ENCODE results near the gene MAS1L. TPM values are rescaled to one million over a fixed set of nuclear protein-coding genes. Genes with fewer than 3 reads are reported as not detected.

MAS1L gene
- total RNA-seq, 4 donors from 2014 or later = 0.94 TPM; not detected in 3

DNA sequence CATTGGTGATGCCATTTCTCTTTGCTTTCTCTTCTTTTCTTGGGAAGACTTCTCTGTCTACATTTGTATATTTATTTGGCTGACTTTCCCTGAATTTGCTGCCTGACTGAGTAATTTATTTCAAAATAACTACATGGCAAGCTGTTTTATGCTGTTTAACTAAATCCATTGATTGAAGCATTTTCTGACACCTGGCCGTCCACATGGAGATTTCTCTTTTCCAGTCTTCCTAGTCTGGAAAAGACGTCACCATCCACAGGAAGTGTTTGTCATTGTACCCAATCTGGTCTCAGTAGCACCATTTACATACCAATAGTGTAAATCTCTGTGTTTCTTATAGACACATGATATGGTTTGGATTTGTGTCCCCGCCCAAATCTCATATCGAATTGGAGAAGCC is 9.2 kb upstream of the MAS1L start:
- no peak overlapping the region for H3K27ac ChIP-seq
- H3K27me3 ChIP-seq = no peaks in the 10 kb centered on the region
- no peaks in the 10 kb centered on the region for H3K4me1 ChIP-seq
- no peaks in the 10 kb centered on the region for H3K36me3 ChIP-seq
- no peaks in the 10 kb centered on the region for H3K9me3 ChIP-seq
- TF ChIP-seq POLR2A (IDR thresholded peaks at IDR 0.05) = no peak
- TF ChIP-seq, protein P1, sequence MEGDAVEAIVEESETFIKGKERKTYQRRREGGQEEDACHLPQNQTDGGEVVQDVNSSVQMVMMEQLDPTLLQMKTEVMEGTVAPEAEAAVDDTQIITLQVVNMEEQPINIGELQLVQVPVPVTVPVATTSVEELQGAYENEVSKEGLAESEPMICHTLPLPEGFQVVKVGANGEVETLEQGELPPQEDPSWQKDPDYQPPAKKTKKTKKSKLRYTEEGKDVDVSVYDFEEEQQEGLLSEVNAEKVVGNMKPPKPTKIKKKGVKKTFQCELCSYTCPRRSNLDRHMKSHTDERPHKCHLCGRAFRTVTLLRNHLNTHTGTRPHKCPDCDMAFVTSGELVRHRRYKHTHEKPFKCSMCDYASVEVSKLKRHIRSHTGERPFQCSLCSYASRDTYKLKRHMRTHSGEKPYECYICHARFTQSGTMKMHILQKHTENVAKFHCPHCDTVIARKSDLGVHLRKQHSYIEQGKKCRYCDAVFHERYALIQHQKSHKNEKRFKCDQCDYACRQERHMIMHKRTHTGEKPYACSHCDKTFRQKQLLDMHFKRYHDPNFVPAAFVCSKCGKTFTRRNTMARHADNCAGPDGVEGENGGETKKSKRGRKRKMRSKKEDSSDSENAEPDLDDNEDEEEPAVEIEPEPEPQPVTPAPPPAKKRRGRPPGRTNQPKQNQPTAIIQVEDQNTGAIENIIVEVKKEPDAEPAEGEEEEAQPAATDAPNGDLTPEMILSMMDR (IDR thresholded peaks at IDR 0.05) = no peak
- H3K4me3 ChIP-seq = no peak overlapping the region
- no peak for DNase-seq

DNA sequence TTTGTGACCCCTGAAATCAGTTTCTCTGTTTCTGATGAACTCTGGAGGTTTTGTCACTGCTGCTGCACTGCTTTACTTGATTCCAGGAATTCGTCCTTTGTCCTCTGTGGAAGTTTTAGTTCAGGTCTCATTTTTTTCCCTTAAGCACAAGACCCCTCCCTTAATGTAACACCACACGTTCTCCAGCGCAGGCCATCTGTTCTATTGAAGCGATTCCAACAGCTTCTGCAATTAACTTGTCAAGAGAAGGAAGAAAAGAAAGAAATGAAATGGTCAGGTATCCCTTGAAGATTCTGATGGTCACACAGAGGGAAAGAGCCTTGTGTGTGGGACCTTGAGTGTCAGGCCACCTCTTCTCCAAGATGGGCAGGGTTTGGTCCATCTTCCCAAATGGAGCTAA is 7.8 kb upstream of the MAS1L start:
- DNase-seq = no peak
- no peak overlapping the region for H3K4me3 ChIP-seq
- H3K4me1 ChIP-seq = no peaks in the 10 kb centered on the region
- TF ChIP-seq, protein P1 (IDR thresholded peaks at IDR 0.05) = no peak
- TF ChIP-seq POLR2A (IDR thresholded peaks at IDR 0.05) = no peak
- no peak overlapping the region for H3K27ac ChIP-seq
- H3K27me3 ChIP-seq = no peaks in the 10 kb centered on the region
- no peaks in the 10 kb centered on the region for H3K9me3 ChIP-seq
- H3K36me3 ChIP-seq = no peaks in the 10 kb centered on the region

DNA sequence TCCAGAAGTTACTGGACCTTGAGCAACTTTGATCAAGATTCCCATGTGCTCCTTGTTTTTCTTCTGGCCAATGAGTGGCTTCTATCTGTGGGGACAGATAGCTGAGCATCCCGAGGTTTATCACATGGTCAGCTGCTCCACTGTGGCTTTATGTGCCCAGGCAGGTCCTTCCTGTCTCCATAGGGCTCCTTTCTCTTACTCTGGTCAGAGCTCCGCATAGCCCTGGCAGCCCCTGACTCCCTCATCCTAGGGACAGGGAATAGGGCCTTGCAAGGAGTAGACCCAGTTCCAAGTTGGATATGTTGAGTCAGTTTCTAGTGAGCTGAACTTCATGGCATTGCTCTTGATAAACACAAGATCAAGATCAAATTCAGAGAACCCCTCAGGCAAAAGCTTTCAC is 6.4 kb upstream of the MAS1L start:
- Histone ChIP-seq H3K4me1 (no peaks in the 10 kb centered on the region), H3K4me3 (no peak overlapping the region), H3K9me3 (no peaks in the 10 kb centered on the region), H3K27ac (no peak overlapping the region), H3K27me3 (no peaks in the 10 kb centered on the region), H3K36me3 (no peaks in the 10 kb centered on the region)
- DNase-seq = no peak
- TF ChIP-seq POLR2A (IDR thresholded peaks at IDR 0.05) = no peak
- TF ChIP-seq, protein P1 (IDR thresholded peaks at IDR 0.05) = no peak

DNA sequence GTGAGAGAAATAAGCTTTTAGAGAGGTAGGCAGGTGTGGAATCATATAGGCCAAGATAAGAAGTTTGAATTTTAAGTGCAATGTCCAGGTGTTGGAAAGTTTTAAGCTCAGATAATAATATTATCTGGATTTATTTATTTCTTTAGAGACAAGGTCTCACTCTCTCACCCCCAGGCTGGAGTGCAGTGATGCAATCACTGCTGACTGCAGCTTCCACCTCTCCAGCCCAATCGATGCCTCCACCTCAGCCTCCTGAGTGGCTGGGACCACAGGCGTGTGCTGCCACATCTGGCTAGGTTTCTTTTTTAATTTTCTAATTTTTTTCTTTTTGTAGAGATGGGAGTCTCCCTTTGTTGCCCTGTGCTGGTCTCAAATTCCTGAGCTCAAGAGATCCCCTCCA is 5.5 kb upstream of the MAS1L start:
- no peaks in the 10 kb centered on the region for H3K4me1 ChIP-seq
- no peak overlapping the region for H3K27ac ChIP-seq
- no peak overlapping the region for H3K4me3 ChIP-seq
- no peaks in the 10 kb centered on the region for H3K27me3 ChIP-seq
- no peak for DNase-seq
- no peak for TF ChIP-seq POLR2A (IDR thresholded peaks at IDR 0.05)
- TF ChIP-seq, protein P1 (IDR thresholded peaks at IDR 0.05) = no peak
- no peaks in the 10 kb centered on the region for H3K9me3 ChIP-seq
- no peaks in the 10 kb centered on the region for H3K36me3 ChIP-seq

DNA sequence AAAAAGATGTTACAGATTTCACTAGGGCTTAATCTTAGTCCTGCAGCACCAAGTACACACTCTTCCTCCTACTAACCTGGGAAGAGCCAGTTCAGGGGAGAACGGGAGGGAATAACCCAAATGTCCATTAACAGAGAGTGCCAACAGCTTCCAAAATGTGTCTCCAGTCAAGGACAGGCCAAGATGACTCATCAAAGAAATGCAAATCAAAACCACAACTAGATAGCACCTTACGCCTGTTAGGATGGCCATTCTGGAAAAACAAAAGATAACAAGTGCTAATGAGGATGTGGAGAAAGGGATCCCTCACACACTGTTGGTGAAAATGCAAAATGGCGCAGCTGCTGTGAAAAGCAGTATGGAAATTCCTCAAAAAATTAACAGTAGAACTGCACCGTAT is 3.8 kb upstream of the MAS1L start:
- no peaks in the 10 kb centered on the region for H3K4me1 ChIP-seq
- H3K4me3 ChIP-seq = no peak overlapping the region
- no peaks in the 10 kb centered on the region for H3K9me3 ChIP-seq
- H3K27ac ChIP-seq = no peak overlapping the region
- no peak for DNase-seq
- no peaks in the 10 kb centered on the region for H3K27me3 ChIP-seq
- no peaks in the 10 kb centered on the region for H3K36me3 ChIP-seq
- TF ChIP-seq, protein P1 (IDR thresholded peaks at IDR 0.05) = no peak
- no peak for TF ChIP-seq POLR2A (IDR thresholded peaks at IDR 0.05)

DNA sequence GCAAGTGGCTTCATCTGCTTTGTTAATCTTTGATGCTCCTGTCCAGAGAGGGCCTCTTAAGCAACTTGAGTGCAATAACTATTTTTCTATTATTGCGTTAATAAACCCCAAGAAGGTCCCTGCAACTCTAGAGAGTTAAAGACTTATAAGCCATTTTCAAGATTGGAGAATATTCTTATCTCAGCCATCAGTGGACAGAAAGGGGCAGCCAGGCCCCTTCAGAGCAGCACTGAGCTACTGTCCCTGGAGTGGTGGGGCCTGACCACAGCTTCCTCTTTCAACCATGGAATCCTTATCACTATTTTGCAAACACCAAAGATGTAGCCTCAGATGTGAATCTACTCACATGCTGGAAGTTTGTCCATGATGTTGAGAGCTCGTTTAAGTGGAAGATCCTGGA is 2.8 kb upstream of the MAS1L start:
- H3K27me3 ChIP-seq = no peaks in the 10 kb centered on the region
- H3K4me1 ChIP-seq = no peaks in the 10 kb centered on the region
- H3K4me3 ChIP-seq = no peak overlapping the region
- H3K36me3 ChIP-seq = no peaks in the 10 kb centered on the region
- TF ChIP-seq POLR2A (IDR thresholded peaks at IDR 0.05) = no peak
- TF ChIP-seq, protein P1 (IDR thresholded peaks at IDR 0.05) = no peak
- no peak for DNase-seq
- H3K9me3 ChIP-seq = no peaks in the 10 kb centered on the region
- no peak overlapping the region for H3K27ac ChIP-seq
